IPS DF 4.7 (cell line): Measurements from ENCODE around the gene PRDX2.

Experiments
- DNase-seq: peaks from one replicate; pipeline ENCODE4 v3.0.0-alpha.2; 2013; ENCODE audit warnings: low spot score; ENCODE audit errors: extremely low read depth

PRDX2 gene

DNA sequence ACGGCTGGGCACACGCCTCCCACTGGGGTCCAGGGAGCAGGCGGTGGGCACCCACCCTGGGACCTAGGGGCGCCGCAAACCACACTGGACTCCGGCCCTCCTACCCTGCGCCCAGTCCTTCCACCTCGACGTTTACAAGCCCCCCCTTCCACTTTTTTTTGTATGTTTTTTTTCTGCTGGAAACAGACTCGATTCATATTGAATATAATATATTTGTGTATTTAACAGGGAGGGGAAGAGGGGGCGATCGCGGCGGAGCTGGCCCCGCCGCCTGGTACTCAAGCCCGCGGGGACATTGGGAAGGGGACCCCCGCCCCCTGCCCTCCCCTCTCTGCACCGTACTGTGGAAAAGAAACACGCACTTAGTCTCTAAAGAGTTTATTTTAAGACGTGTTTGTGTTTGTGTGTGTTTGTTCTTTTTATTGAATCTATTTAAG, 8.7 kb downstream of the PRDX2 start:
- no peak for DNase-seq

DNA sequence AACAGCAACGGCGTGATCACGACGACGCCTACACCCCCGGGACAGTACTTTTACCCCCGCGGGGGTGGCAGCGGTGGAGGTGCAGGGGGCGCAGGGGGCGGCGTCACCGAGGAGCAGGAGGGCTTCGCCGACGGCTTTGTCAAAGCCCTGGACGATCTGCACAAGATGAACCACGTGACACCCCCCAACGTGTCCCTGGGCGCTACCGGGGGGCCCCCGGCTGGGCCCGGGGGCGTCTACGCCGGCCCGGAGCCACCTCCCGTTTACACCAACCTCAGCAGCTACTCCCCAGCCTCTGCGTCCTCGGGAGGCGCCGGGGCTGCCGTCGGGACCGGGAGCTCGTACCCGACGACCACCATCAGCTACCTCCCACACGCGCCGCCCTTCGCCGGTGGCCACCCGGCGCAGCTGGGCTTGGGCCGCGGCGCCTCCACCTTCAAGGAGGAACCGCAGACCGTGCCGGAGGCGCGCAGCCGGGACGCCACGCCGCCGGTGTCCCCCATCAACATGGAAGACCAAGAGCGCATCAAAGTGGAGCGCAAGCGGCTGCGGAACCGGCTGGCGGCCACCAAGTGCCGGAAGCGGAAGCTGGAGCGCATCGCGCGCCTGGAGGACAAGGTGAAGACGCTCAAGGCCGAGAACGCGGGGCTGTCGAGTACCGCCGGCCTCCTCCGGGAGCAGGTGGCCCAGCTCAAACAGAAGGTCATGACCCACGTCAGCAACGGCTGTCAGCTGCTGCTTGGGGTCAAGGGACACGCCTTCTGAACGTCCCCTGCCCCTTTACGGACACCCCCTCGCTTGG, 9.3 kb downstream of the PRDX2 start:
- no peak for DNase-seq

DNA sequence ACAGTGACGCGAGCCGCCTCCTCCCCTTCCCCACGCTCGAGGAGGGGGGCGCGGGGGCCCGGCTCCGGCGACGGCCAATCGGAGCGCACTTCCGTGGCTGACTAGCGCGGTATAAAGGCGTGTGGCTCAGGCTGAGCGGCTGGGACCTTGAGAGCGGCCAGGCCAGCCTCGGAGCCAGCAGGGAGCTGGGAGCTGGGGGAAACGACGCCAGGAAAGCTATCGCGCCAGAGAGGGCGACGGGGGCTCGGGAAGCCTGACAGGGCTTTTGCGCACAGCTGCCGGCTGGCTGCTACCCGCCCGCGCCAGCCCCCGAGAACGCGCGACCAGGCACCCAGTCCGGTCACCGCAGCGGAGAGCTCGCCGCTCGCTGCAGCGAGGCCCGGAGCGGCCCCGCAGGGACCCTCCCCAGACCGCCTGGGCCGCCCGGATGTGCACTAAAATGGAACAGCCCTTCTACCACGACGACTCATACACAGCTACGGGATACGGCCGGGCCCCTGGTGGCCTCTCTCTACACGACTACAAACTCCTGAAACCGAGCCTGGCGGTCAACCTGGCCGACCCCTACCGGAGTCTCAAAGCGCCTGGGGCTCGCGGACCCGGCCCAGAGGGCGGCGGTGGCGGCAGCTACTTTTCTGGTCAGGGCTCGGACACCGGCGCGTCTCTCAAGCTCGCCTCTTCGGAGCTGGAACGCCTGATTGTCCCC, 10.1 kb downstream of the PRDX2 start, which contains the start of gene JUNB:
Gene JUNB, plus strand, starts transcription at position 142 of the 706 bp plus-strand sequence. Its CDS starts 286 bp downstream, at position 428.
- DNase-seq: no peak

DNA sequence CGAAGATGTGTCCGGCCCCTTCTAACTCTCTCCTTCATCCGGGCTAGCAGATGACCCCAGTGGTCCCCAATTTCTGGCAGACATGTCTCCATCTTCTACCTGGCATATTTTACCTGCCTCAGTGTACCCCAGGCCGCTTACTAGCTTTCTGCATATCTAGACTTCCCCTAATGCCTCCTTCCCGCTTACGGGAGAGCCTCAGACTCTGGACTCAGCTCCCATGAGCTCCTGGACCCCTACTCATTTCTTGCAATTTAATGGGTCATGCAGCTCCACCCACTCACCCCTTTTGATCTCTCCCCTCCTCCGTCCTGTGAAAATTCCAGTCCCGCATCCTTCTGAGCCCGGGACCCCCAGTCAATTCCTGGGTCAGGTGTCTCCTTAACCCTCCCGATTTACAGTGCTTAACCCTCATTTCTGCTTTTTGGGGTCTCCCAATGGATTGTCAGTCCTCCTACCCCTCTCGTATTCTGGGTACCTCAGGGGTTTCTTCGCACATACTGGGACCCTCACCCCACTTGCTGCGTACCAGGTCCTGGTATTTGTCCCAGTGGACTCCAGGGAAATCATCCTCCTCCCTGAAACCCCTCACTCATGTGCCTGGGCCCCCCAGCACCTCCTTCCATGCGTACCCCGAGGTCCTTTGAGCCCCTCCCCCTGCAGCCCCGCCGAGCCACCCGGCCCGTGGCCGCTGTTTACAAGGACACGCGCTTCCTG, 10.8 kb downstream of the PRDX2 start:
- DNase-seq: no peak

DNA sequence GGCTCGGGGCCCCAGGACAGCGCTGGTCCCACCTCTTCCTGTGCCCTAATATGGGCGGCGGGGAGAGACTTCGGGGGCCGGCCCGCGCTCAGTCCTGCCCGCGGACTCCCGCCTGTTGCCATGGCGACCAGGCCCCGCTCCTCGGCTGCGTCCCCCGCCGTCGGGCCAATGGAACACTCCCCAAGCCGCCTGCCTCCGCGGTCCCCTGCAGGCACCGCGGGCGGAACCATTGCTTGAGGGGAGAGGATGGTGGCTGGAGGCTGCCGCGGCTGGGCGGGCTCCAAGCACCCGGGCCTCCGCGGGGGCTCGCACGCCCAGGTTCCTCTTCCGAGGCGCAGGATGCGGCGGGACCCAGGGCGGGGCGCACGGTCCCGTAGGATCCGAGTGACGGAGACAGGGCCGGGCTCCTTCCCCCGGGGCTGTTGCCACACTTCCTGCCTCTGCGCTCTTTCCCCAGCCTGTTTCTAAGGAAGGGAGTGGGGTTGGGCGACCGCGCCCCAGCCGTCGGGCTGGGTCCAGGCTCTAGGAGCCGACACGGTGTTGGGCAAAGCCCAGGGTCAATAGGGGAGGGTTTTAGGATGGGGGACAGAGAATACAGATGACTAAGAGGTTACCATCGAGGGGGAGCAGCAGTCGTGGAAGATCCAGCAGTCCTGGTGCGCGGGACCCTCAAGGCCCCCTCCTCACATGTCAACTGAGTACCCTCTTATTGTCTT, 11.5 kb downstream of the PRDX2 start:
- no peak for DNase-seq

DNA sequence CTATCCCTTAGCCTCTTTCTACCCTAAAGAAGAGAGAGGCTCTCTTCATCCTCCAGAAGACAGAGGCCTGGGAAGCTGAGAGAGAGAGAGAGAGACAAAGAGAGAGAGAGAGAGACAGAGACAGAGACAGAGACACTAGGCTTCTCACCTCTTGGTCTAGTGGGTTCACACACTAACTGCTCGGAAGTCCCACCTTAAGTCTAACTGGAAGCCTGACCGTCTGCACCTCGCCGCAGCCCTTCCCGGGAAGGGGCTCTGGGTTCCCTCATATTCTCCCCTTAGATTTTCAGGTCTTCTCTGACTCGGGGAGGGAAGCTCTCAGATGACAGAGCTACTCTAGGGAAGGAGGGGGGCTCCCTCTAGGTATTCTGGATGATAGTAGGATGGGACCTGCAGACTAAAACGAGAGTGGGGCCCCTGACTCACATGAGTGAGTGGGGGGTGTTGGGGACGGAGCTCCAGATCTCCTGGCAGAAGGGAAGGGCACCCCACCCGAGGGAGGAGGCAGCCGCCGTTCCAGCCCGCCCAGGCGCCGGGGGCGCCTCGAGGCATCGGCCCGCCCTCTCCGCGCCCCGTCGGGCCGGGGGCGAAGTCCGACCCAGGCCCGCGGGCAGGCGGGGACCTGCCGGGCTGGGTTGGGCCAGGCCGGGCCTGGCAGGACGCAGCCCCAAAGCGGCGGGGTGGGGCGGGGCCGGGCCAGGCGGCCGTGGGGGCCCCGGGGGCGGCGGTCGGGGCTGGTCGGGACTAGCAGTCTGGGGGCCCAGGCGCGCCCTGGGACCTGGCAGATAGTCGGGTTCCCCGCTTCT, 12.3 kb downstream of the PRDX2 start:
- DNase-seq: no peak

DNA sequence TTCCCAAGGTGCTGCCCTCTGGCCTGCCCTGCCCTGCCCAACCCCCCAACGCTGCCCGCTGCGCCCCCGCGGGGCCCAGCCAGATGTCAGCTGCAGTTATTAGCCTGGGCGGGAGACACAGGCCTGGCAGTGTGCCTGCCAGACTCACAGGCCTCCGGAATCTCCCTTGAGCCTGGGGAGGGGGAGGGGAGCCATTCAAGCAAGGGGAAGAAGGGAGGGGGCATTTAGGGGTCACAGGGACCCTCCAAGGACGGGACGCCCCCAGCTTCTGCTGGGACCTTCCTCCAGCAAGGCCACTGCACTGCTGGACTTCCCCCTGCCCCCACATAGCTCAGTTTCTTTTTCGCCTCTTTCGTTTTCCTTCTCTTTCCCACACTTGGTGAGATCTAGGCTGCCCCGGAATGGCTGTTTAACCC, 12.9 kb downstream of the PRDX2 start:
- no peak for DNase-seq

DNA sequence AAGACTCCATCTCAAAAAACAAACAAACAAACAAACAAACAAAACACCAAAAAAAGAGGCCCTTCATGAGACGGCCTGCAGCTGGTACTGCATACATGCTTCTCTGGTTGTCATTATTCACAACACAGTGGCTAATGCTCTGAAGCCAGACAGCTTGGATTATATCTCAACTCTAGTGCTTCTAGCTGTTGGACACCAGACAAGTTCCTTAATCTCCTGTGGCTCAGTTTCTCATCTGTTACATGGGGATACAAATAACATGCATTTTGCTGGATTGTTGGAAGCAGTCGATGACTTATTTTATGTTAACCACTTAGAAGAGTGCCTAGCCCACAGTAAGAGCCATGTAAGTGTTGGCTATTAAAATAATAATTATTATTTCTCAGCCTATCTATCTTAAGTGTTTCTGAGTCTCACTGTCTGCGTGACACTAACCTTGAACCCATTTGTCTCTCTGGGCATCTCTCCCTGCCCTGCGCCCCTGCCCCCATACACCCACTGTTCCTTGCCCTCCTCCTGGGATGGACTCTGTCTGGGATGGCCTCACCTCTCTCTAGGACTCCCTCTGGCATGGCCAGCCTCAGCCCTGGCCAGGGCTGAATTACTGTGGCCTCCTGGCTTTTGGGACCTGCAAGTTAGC, 13.4 kb downstream of the PRDX2 start:
- DNase-seq: no peak

DNA sequence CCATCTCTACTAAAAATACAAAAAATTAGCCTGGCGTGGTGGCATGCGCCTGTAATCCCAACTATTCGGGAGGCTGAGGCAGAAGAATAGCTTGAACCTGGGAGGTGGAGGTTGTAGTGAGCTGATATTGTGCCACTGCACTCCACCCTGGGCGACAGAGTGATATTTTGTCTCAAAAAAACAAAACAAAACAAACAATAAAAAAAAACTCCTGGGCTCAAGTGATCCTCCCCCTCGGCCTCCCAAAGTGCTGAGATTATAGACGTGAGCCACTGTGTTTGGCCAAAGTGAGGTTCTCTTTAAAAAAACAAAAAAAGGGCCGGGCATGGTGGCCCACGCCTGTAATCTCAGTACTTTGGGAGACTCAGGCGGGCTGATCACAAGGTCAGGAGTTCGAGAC, 14.1 kb downstream of the PRDX2 start:
- DNase-seq: no peak

DNA sequence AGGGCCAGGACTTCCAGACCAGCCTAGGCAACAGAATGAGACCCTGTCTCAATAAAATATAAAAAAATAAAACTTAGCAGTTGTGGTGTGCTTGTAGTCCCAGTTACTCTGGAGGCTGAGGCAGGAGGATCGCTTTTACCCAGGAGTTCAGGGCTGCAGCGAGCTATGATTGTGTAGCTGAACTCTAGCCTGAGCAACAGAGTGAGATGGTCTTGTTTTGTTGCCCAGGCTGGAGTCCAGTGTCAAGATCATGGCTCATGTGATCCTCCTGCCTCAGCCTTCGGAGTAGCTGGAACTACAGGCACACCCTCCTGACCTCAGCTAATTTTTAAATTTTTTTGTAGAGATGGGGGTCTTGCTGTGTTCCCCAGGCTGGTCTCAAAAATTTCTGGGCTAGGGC, 14.6 kb downstream of the PRDX2 start:
- DNase-seq: no peak

DNA sequence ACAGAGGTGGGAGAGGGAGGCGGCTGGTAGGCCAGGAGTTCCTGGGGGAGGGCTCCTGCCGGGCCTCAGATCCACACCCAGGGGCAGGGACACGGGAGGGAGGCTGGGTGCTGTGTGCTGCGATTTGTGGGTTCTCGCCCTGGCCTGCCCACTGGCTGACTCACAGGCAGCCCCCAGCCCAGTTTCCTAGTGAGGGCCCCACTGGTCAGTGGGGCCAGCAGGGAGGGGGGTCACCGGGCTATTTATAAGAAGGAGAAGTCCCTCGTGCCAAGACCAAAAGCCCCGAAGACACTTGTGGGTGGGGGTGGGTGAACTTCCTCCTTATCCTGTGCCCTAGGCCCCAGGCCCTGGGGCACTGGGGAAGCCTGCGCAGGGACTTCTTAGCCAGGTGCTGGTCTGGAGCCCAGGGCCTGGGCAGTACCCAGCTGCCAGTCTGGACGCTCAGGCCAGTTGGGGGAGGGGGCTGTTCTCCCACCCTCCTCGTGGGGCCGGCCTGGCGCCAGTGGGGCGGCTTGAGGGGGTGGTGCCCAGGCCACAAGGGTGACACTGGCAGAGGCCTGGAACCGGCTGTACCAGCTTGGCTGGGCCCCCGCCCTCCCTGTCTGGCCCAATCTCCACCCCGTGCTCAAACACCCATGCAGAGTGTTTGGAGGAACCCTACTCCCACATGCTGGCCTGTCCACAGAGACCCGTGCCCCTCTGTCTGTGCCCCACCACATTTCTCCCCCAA, 15.3 kb downstream of the PRDX2 start:
- no peak for DNase-seq

DNA sequence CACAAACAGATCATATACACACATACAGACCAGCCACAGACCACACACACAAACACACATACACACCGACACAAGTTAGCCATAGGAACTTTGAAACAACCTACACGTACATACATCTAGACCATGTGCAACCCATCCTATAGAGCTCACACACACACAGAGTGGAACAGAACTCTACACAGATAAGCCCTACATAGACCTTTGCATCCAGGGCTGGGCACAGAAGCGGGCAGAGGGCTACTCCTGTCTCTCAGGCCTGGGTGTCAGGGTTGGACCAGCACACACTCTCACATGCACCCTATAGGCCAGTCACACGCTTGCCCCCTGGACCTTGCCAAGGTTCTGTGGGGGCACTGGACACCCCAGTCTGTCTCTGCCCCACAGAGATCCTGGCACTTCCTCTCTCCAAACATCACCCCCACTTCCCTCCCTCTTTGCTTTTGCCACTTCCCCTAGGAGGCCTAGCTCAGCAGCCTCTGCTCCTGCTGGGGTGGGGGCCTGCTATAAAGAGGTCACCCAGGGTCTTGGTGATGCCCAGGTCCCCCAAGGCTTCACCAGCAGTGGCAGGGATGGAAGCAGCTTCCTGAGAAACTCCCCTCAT, 16.1 kb downstream of the PRDX2 start:
- no peak for DNase-seq

DNA sequence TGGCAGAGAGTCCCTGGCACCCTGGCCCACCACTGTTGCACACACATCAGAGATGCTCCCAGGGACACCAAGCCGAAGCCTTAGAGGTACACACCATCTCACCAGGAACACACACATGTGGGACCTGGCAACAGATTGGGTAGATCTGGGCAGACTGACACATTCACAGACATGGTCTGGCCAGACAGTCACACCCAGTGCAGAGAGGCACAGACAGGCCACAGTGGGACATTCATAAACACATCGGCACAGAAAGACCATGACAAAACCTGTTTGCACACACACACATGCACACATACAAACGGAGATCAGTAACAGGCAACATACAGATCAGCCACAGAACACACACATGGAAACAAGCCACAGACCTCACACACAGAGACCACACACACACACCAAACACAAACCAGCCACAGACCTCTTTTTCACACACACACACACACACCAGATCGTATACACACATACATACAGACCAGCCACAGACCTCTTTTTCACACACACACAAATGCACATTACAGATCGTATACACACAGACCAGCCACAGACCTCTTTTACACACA, 16.6 kb downstream of the PRDX2 start:
- no peak for DNase-seq

DNA sequence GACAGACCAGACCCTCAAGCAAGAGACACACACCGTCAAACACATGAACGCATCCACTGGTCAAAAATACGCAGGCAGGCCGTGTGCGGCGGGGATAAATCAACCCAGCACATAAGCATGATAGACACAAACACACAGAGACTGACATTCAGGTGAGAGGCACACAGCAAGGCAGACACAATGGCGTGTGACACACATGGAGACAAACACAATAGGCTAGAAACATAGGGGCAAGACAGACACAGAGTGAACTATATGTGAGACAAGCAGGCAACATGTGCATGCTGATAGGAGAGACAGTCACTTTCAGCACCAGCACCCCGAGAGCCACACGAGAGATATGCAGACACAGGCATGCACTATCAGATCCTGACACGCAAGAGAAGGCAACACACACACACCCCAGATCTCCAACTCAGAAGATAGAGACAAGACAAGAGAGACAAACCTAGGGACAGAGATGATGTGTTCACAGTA, 17.2 kb downstream of the PRDX2 start:
- DNase-seq: no peak

DNA sequence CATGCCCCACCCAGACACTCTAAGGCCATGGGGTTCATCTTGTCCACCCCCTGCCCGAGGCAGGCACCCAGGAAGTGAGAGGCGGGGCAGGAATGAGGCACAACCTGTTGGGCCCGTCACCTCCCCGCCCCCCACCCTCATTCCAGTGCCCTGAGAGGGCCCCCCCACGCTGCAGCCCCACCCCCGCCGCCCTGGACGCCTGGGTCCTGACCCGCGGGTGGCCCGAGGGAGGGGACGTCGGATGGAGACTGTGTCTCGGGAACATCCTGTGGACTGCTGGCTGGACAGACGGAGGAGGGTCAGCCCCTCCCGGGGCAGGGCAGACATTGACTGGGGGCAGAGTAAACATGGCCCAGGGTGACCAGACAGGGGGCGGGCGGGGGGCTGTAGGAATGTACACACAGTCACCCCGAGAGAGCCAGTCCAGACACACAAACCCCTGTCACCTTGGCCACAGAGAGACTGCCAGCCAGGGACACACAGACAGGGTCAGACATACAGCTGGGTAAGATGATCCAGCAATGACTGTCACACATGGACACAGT, 17.7 kb downstream of the PRDX2 start:
- DNase-seq: no peak

DNA sequence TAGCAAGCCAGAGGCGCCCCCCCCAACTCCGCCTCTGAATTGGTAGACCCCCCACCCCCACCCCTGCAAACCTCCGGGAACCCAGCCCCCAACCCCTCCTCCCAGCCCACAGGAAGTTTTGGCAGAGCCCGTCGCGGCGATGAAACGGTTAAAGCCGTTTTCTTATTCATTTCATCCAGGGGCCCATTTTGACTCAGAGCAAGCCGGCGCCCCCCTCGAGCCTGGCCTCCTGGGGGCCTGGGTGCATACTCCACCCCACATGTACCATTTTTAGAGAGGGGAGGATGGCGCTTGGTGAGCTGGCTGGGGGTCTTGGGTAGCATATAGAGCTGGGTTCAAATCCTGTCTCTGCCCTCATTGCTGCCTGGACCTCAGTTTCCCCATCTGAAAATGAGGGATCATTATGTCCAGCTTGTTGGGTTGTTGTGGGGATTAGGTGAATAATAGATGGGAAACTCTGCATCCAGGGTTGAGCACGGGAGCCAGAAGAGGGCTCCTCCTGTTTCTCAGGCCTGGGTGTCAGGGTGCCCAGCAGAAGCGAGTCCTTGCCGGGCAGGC, 18.2 kb downstream of the PRDX2 start:
- no peak for DNase-seq

DNA sequence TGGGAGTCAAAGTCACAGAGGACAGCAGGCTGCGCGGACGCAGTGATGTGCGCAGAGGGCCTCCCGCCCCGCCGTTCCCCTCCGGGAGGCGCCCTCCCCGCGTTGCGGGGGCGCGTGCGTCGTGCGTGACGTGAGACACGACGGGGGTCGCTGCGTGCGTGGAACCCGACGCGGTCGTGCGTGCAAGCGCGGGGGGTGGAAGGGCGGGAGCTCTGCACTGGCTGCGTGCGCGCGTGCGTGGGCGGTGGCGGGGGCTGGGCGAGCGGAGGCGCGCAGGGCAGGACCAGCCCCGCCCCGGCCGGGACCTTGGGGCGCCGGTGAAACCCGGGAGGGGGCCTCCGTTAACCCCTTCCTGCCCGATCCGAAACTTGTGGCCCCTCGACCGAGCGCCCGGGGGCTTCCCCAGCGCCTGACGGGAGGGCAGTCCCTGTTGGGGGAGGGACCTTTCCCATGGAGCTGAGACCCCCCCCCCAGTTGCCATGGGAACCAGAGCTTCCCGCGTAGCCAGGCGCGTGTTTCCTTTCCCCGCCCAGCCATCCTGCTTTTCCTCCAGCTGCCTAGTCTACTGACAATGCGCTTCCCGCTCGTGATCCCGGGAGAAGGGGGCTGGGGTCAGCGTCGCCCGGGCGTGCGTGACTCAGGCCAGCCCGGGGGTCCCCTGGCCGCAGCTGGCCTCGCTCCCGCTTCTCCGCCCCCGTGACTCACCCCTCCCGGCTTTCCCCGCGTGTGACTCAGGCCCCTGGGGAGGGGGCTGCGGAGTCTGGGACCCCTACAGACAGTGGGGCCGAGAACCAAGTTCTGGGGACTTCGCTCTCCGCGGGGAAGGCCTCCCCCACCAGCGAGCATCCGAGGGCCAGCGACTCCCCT, 18.9 kb downstream of the PRDX2 start:
- no peak for DNase-seq
